HL-60 (cell line): ENCODE data around the gene ANXA2.

Experiments
- DNase-seq, 2 experiments: peaks; one replicate each; pipeline ENCODE4 v3.0.0-alpha.2; 2010 to 2020; ENCODE audit warnings: low read depth in 1 of 2, low spot score in 1 of 2
- H3K27ac ChIP-seq: fragments of 250-450 bp; sonication (Bioruptor Pico); replicated peaks from 2 replicates; pipeline ENCODE4 v1.5.1; 2020; ENCODE audit warnings: mild to moderate bottlenecking, moderate library complexity
- H3K27me3 ChIP-seq: fragments of 250-450 bp; sonication (Bioruptor Pico); 2 replicates; pipeline ENCODE4 v1.5.1; 2021; ENCODE audit warnings: mild to moderate bottlenecking, moderate library complexity; ENCODE audit not compliant: insufficient read depth, poor library complexity, severe bottlenecking
- H3K4me3 ChIP-seq: replicated peaks from 2 replicates; pipeline ENCODE4 v1.5.1; 2011; ENCODE audit warnings: mild to moderate bottlenecking, control low read depth, low read length; ENCODE audit not compliant: insufficient read depth
- GABPA ChIP-seq: IDR thresholded peaks from 2 replicates; pipeline ENCODE4 v1.6.1; 2012; ENCODE audit warnings: low read depth
- POLR2AphosphoS5 ChIP-seq: IDR thresholded peaks from 2 replicates; pipeline ENCODE4 v1.6.1; 2012; ENCODE audit warnings: low read depth
- SPI1 ChIP-seq: IDR thresholded peaks from 2 replicates; pipeline ENCODE4 v1.6.1; 2012; ENCODE audit warnings: low read depth, mild to moderate bottlenecking, borderline replicate concordance
- TF ChIP-seq, protein P1 (sequence below): IDR thresholded peaks from 2 replicates; pipeline ENCODE4 v1.6.1; 2012; ENCODE audit warnings: low read depth; ENCODE audit not compliant: insufficient replicate concordance
- TF ChIP-seq, protein P2 (sequence below): IDR thresholded peaks from one replicate; pipeline ENCODE4 v1.5.1; 2011; ENCODE audit warnings: low read length, control low read depth, inconsistent platforms; ENCODE audit not compliant: insufficient read depth

Gene ANXA2

DNA sequence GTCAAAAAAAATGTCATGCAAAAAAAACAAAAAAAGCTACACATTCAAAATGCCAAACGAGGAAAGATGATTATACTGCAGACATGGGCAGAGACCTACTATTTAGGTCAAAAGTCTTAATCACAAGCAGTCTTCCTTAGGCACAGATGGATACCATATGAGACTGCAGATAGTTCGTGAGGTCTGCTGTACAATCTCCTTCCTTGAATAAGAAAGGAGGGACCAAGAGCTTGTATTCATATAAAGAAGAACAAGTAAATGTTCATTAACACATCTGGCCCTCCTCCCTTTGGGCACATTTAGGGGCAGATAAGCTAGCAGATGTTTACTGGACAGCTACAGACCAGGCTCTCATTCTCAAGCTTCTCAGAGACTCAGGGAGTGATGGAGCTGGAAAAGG, 45.3 kb downstream of the ANXA2 start:
- Histone ChIP-seq H3K27me3 (no peaks in the 10 kb centered on the region), H3K4me3 (no peak overlapping the region), H3K27ac (no peak overlapping the region)
- DNase-seq, result no peak
- no peak for TF ChIP-seq POLR2AphosphoS5
- TF ChIP-seq SPI1, result no peak

DNA sequence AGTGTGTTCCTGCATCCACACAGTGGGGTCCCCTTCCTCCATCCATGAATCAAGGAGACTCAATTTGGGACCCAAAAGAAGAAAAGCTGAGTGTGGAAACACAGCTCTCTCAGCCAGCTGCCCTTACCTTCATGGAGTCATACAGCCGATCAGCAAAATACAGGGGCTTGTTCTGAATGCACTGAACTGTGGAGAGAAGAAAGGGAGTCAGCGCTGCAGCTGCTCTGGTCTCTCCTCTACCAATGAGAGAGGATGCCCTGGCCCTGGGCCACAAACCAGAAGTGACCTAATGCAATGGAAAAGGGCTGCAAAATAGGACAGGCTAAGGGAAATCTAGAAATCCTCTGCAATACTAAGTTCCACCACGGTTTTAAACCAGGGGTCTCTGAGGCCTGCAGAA, 46.7 kb downstream of the ANXA2 start:
- TF ChIP-seq, protein P1, sequence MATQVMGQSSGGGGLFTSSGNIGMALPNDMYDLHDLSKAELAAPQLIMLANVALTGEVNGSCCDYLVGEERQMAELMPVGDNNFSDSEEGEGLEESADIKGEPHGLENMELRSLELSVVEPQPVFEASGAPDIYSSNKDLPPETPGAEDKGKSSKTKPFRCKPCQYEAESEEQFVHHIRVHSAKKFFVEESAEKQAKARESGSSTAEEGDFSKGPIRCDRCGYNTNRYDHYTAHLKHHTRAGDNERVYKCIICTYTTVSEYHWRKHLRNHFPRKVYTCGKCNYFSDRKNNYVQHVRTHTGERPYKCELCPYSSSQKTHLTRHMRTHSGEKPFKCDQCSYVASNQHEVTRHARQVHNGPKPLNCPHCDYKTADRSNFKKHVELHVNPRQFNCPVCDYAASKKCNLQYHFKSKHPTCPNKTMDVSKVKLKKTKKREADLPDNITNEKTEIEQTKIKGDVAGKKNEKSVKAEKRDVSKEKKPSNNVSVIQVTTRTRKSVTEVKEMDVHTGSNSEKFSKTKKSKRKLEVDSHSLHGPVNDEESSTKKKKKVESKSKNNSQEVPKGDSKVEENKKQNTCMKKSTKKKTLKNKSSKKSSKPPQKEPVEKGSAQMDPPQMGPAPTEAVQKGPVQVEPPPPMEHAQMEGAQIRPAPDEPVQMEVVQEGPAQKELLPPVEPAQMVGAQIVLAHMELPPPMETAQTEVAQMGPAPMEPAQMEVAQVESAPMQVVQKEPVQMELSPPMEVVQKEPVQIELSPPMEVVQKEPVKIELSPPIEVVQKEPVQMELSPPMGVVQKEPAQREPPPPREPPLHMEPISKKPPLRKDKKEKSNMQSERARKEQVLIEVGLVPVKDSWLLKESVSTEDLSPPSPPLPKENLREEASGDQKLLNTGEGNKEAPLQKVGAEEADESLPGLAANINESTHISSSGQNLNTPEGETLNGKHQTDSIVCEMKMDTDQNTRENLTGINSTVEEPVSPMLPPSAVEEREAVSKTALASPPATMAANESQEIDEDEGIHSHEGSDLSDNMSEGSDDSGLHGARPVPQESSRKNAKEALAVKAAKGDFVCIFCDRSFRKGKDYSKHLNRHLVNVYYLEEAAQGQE, result no peak
- TF ChIP-seq GABPA, result no peak
- no peak overlapping the region for H3K27ac ChIP-seq
- H3K4me3 ChIP-seq, result no peak overlapping the region
- DNase-seq, result no peak
- H3K27me3 ChIP-seq, result no peaks in the 10 kb centered on the region

DNA sequence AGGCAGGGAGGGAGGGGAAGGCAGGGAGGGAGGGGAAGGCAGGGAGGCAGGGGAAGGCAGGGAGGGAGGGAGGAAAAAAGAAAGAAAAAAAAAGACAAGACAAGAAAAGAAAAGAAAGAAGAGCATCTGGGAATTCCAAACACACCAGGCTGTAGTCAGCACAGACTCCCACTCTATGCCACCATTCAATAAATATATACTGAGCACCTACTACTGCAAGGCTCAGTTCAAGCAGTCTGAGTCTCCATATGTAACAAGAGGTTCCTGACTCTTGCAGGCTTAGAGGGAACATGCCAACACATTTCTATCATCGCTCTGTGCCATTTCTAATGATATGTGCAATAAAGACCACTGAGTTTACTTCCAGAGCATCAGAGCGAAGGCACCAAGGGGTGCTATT, 47.7 kb downstream of the ANXA2 start:
- DNase-seq, result no peak
- no peaks in the 10 kb centered on the region for H3K27me3 ChIP-seq
- H3K27ac ChIP-seq, result no peak overlapping the region
- TF ChIP-seq POLR2AphosphoS5 (no peak), GABPA (no peak), SPI1 (no peak)
- TF ChIP-seq, protein P1, result no peak
- TF ChIP-seq, protein P2, sequence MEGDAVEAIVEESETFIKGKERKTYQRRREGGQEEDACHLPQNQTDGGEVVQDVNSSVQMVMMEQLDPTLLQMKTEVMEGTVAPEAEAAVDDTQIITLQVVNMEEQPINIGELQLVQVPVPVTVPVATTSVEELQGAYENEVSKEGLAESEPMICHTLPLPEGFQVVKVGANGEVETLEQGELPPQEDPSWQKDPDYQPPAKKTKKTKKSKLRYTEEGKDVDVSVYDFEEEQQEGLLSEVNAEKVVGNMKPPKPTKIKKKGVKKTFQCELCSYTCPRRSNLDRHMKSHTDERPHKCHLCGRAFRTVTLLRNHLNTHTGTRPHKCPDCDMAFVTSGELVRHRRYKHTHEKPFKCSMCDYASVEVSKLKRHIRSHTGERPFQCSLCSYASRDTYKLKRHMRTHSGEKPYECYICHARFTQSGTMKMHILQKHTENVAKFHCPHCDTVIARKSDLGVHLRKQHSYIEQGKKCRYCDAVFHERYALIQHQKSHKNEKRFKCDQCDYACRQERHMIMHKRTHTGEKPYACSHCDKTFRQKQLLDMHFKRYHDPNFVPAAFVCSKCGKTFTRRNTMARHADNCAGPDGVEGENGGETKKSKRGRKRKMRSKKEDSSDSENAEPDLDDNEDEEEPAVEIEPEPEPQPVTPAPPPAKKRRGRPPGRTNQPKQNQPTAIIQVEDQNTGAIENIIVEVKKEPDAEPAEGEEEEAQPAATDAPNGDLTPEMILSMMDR, result no peak
- no peak overlapping the region for H3K4me3 ChIP-seq

DNA sequence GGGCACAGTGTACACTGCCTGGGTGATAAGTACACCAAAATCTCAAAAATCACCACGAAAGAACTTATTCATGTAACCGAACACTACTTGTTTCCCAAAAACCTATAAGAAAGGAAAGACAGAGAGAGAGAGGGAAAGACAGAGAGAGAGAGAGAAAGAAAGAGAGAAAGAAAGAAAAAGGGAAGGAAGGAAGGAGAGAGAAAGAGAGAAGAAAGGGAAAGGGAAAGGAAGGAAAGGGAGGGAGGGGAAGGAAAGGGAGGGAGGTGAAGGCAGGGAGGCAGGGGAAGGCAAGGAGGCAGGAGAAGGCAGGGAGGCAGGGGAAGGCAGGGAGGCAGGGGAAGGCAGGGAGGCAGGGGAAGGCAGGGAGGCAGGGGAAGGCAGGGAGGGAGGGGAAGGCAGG, 48.2 kb downstream of the ANXA2 start:
- DNase-seq, result no peak
- H3K27ac ChIP-seq, result no peak overlapping the region
- H3K27me3 ChIP-seq, result no peaks in the 10 kb centered on the region
- TF ChIP-seq POLR2AphosphoS5 (no peak), GABPA (no peak), SPI1 (no peak)
- TF ChIP-seq, protein P2, result no peak
- TF ChIP-seq, protein P1, result no peak
- no peak overlapping the region for H3K4me3 ChIP-seq
